H1 (cell line): ENCODE measurements around the gene DIAPH2. TPM values are rescaled to one million over a fixed set of nuclear protein-coding genes. Genes with fewer than 3 reads are reported as not detected.

Experiments used
- CTCF ChIA-PET: fragments of 300-600 bp; sonication (Branson Sonifier 250); formaldehyde crosslinking; loops from one replicate; lab custom pipeline; 2021; ENCODE audit not compliant: partially characterized antibody; lab: Charles Lee
- POLR2A ChIA-PET: fragments of 300-600 bp; sonication (Branson Sonifier 250); formaldehyde crosslinking; loops from one replicate; lab custom pipeline; 2021; ENCODE audit warnings: inconsistent platforms; ENCODE audit not compliant: partially characterized antibody; lab: Charles Lee
- DNase-seq, 2 experiments: peaks; one replicate each; pipeline versions ENCODE4 v3.0.0 to v3.0.0-alpha.2; 2010 to 2022; ENCODE audit warnings: low spot score in 2 of 2, low read depth in 1 of 2, mixed read lengths in 1 of 2
- FAIRE-seq: peaks from 2 replicates; lab custom pipeline; 2011; peaks lifted over from hg19 to GRCh38; lab: Jason Lieb, UNC
- H2AFZ ChIP-seq: 2 replicates; pipeline ENCODE4 v1.8.1; 2012; ENCODE audit warnings: low read length, inconsistent platforms
- H2AK5ac ChIP-seq: 2 replicates; pipeline ENCODE4 v1.6.1; 2013; ENCODE audit warnings: low read depth, low read length
- H2BK120ac ChIP-seq: replicated peaks from 2 replicates; pipeline ENCODE3; 2013; ENCODE audit warnings: low read depth, low read length, inconsistent platforms
- H2BK12ac ChIP-seq: 2 replicates; pipeline ENCODE4 v1.6.1; 2013; ENCODE audit warnings: low read depth, low read length
- H2BK15ac ChIP-seq: 2 replicates; pipeline ENCODE4 v1.6.1; 2013; ENCODE audit warnings: low read length
- H2BK20ac ChIP-seq: 2 replicates; pipeline ENCODE4 v1.6.1; 2013; ENCODE audit warnings: low read length
- H2BK5ac ChIP-seq: 2 replicates; pipeline ENCODE4 v1.6.1; 2013; ENCODE audit warnings: low read depth, low read length
- H3K14ac ChIP-seq: 2 replicates; pipeline ENCODE4 v1.6.1; 2013; ENCODE audit warnings: inconsistent platforms; ENCODE audit not compliant: insufficient read length
- H3K18ac ChIP-seq: 2 replicates; pipeline ENCODE4 v1.6.1; 2013; ENCODE audit warnings: low read length; ENCODE audit errors: extremely low read depth
- H3K23ac ChIP-seq: 2 replicates; pipeline ENCODE4 v1.6.1; 2013; ENCODE audit warnings: inconsistent platforms; ENCODE audit not compliant: insufficient read length
- H3K23me2 ChIP-seq: 2 replicates; pipeline ENCODE4 v1.6.1; 2013; ENCODE audit warnings: low read depth, low read length
- H3K27ac ChIP-seq: 2 replicates; pipeline ENCODE4 v1.6.1; 2011; ENCODE audit warnings: low read depth, low read length, inconsistent platforms
- H3K27me3 ChIP-seq, 4 experiments: replicated peaks in 1 of 4; 1 replicate in 1 of 4; 2 replicates in 3 of 4; pipeline versions ENCODE4 v1.6.1 to v1.8.1; 2011 to 2013; ENCODE audit warnings: low read length in 3 of 4, mild to moderate bottlenecking in 3 of 4, inconsistent platforms in 2 of 4, mixed read lengths in 2 of 4, moderate library complexity in 1 of 4; ENCODE audit not compliant: control insufficient read depth in 3 of 4, insufficient read depth in 3 of 4; ENCODE audit errors: extremely low read depth in 1 of 4
- H3K36me3 ChIP-seq, 4 experiments: 2 replicates each; pipeline versions ENCODE4 v1.6.1 to v1.8.1; 2011 to 2013; ENCODE audit warnings: mild to moderate bottlenecking in 4 of 4, low read length in 3 of 4, moderate library complexity in 2 of 4, control low read depth in 1 of 4, inconsistent platforms in 1 of 4; ENCODE audit not compliant: insufficient read depth in 4 of 4, control insufficient read depth in 2 of 4
- H3K4ac ChIP-seq: replicated peaks from 2 replicates; pipeline ENCODE3; 2013; ENCODE audit warnings: low read length, low read depth, mixed read lengths, inconsistent platforms; ENCODE audit not compliant: insufficient read length
- H3K4me1 ChIP-seq, 4 experiments: replicated peaks in 1 of 4; 1 replicate in 1 of 4; 2 replicates in 3 of 4; pipeline versions ENCODE4 v1.6.1 to v1.8.1; 2011 to 2013; ENCODE audit warnings: low read length in 3 of 4, inconsistent platforms in 2 of 4, mixed read lengths in 1 of 4; ENCODE audit not compliant: insufficient read depth in 4 of 4, control insufficient read depth in 3 of 4
- H3K4me2 ChIP-seq, 2 experiments: 2 replicates each; pipeline versions ENCODE4 v1.6.1 to v1.8.1; 2011 to 2013; ENCODE audit warnings: low read depth in 2 of 2, low read length in 2 of 2, control low read depth in 1 of 2, inconsistent platforms in 1 of 2, mild to moderate bottlenecking in 1 of 2; ENCODE audit not compliant: insufficient read depth in 1 of 2
- H3K4me3 ChIP-seq, 4 experiments: fragments of 200-600, 300-600 bp in 1 of 4; sonication (generic), shearing (Covaris generic), sonication (Bioruptor Twin) in 1 of 4; 2 replicates each; pipeline versions ENCODE4 v1.5.1 to v1.8.1; 2011 to 2016; ENCODE audit warnings: low read length in 4 of 4, low read depth in 3 of 4, control low read depth in 2 of 4, inconsistent platforms in 2 of 4, mild to moderate bottlenecking in 2 of 4, mixed read lengths in 1 of 4, moderate library complexity in 1 of 4; ENCODE audit not compliant: insufficient read depth in 2 of 4; ENCODE audit errors: extremely low read depth in 1 of 4
- H3K56ac ChIP-seq: replicated peaks from 2 replicates; pipeline ENCODE3; 2013; ENCODE audit warnings: low read depth, mild to moderate bottlenecking, mixed read lengths, low read length, inconsistent platforms; ENCODE audit not compliant: insufficient read length
- H3K79me1 ChIP-seq: 2 replicates; pipeline ENCODE4 v1.6.1; 2013; ENCODE audit warnings: low read depth, low read length, control low read depth
- H3K79me2 ChIP-seq, 2 experiments: 2 replicates each; pipeline versions ENCODE4 v1.6.1 to v1.8.1; 2012 to 2013; ENCODE audit warnings: low read length in 2 of 2, mild to moderate bottlenecking in 2 of 2, inconsistent platforms in 1 of 2; ENCODE audit not compliant: insufficient read depth in 2 of 2, control insufficient read depth in 1 of 2
- H3K9ac ChIP-seq, 4 experiments: replicated peaks in 1 of 4; 1 replicate in 1 of 4; 2 replicates in 3 of 4; pipeline versions ENCODE4 v1.6.1 to v1.8.1; 2011 to 2013; ENCODE audit warnings: low read depth in 3 of 4, low read length in 3 of 4, control low read depth in 2 of 4, mild to moderate bottlenecking in 2 of 4, moderate library complexity in 2 of 4, inconsistent platforms in 1 of 4; ENCODE audit errors: extremely low read depth in 1 of 4
- H3K9me3 ChIP-seq, 2 experiments: 2 replicates each; pipeline versions ENCODE4 v1.6.1 to v1.8.1; 2012 to 2013; ENCODE audit warnings: mild to moderate bottlenecking in 2 of 2, moderate library complexity in 2 of 2, control low read depth in 1 of 2, inconsistent platforms in 1 of 2, low read depth in 1 of 2, low read length in 1 of 2, mixed read lengths in 1 of 2; ENCODE audit not compliant: insufficient read depth in 2 of 2
- H4K20me1 ChIP-seq, 2 experiments: replicated peaks in 1 of 2; 2 replicates each; pipeline versions ENCODE3 to v1.8.1; 2011 to 2013; ENCODE audit warnings: inconsistent platforms in 2 of 2, low read length in 2 of 2, mild to moderate bottlenecking in 1 of 2; ENCODE audit not compliant: insufficient read depth in 2 of 2, control insufficient read depth in 1 of 2
- H4K5ac ChIP-seq: 2 replicates; pipeline ENCODE4 v1.6.1; 2013; ENCODE audit warnings: low read length, low read depth, mixed read lengths, inconsistent platforms; ENCODE audit not compliant: insufficient read length
- H4K8ac ChIP-seq: 2 replicates; pipeline ENCODE4 v1.8.0; 2013; ENCODE audit warnings: mild to moderate bottlenecking, moderate library complexity, low read length, inconsistent platforms; ENCODE audit not compliant: insufficient read depth; ENCODE audit errors: extremely low read depth
- H4K91ac ChIP-seq: replicated peaks from 2 replicates; pipeline ENCODE3; 2013; ENCODE audit warnings: low read length, mixed read lengths, inconsistent platforms; ENCODE audit not compliant: insufficient read length
- ATF3 ChIP-seq: IDR thresholded peaks from 2 replicates; pipeline ENCODE4 v1.6.1; 2011; ENCODE audit warnings: low read depth, mild to moderate bottlenecking, low read length; ENCODE audit not compliant: insufficient read depth
- BCL11A ChIP-seq, 2 experiments: IDR thresholded peaks; one replicate each; pipeline ENCODE4 v1.6.1; 2011; ENCODE audit warnings: low read depth in 2 of 2, low read length in 2 of 2, mild to moderate bottlenecking in 2 of 2
- CHD2 ChIP-seq: IDR thresholded peaks from 2 replicates; pipeline ENCODE4 v1.6.1; 2012; ENCODE audit warnings: low read length, improper control_type of control experiment
- EZH2 ChIP-seq: fragments of 200-600 bp; sonication (generic); IDR thresholded peaks from 2 replicates; pipeline ENCODE4 v1.7.1; 2012; ENCODE audit warnings: low read depth, mild to moderate bottlenecking, moderate library complexity, low read length, inconsistent platforms; ENCODE audit not compliant: severe bottlenecking
- FOSL1 ChIP-seq: IDR thresholded peaks from 2 replicates; pipeline ENCODE4 v1.6.1; 2011; ENCODE audit warnings: mild to moderate bottlenecking, low read depth, low read length, moderate library complexity; ENCODE audit not compliant: insufficient read depth
- KDM4A ChIP-seq: IDR thresholded peaks from one replicate; pipeline ENCODE4 v1.7.1; 2012; ENCODE audit warnings: low read depth, mild to moderate bottlenecking, moderate library complexity, low read length, inconsistent platforms; ENCODE audit not compliant: severe bottlenecking
- NRF1 ChIP-seq: IDR thresholded peaks from 2 replicates; pipeline ENCODE4 v1.6.1; 2011; ENCODE audit warnings: mild to moderate bottlenecking, low read depth, low read length, improper control_type of control experiment
- SUZ12 ChIP-seq: fragments of 200-600 bp; sonication (generic); IDR thresholded peaks from 2 replicates; pipeline ENCODE4 v1.6.1; 2012; ENCODE audit warnings: mild to moderate bottlenecking, inconsistent platforms, low read length, moderate library complexity, mixed read lengths
- TAF7 ChIP-seq: optimal IDR thresholded peaks from 2 replicates; pipeline ENCODE3; 2011; ENCODE audit warnings: low read depth, mild to moderate bottlenecking, inconsistent platforms, low read length, moderate library complexity, borderline replicate concordance
- WGBS, 2 experiments: shearing (Covaris generic) in 1 of 2; methylation state at CpG; one replicate each; pipeline versions ENCODE4 v1.1.6 to v1.1.7; 2013 to 2015; ENCODE audit warnings: low lambda C conversion rate in 2 of 2, mixed read lengths in 2 of 2, inconsistent platforms in 1 of 2, low coverage in 1 of 2, missing lambda C conversion rate in 1 of 2; ENCODE audit not compliant: insufficient replicate concordance in 2 of 2, insufficient coverage in 1 of 2, insufficient read length in 1 of 2; ENCODE audit errors: extremely low coverage in 1 of 2, missing lambda C conversion rate in 1 of 2; 5-methylcytosine and 5-hydroxymethylcytosine counted together
- polyA plus RNA-seq, 7 experiments: library from polyadenylated mRNA; depleted of rRNA in 3 of 7; stranded (reverse) in 5 of 7; unstranded in 2 of 7; fragments of >200 nt in 5 of 7; fragments of 200-250 nt in 2 of 7; gene quantifications; 1 replicate in 5 of 7; 2 replicates in 1 of 7; 4 replicates in 1 of 7; pipeline versions ENCODE4 v1.2.1 to v1.2.3, GENCODE V29; 2011 to 2013; ENCODE audit warnings: missing spikeins in 2 of 7, mixed read lengths in 2 of 7
- total RNA-seq: library from RNA; stranded (reverse); fragmentation: NEBNext Ultra II Directional; extraction: Animal tissue kit (Norgen Biotek cat#: 25700); gene quantifications from 2 replicates; pipeline ENCODE4 v1.2.1, GENCODE V29; 2021

DIAPH2 gene
- total and polyA plus RNA-seq, 2 of the 8 experiments (the other 6 are each of a cell fraction or from before 2014, with no cell fraction given) = 4.4 to 24.3 TPM

GRCh38 chrX:97637289-97637688, 952.6 kb downstream of the DIAPH2 start:
- CTCF ChIA-PET = interaction anchor here (1.0 kb wide), 2 partner anchors 16 to 21 kb away, joined by 3 to 4 read pairs; no protein-coding TSS in a partner anchor
- Histone ChIP-seq H2BK12ac (no peak overlapping the region), H3K79me1 (no peaks in the 10 kb centered on the region), H3K27ac (no peak overlapping the region), H3K4me1 (peaks cover 2 to 9% (median 4%) of the 10 kb centered on the region in 4 experiments; a peak in 5 of 7 replicates), H3K9ac (no peak overlapping the region), H3K4me2 (no peak overlapping the region), H3K23ac (no peak overlapping the region), H3K14ac (no peak overlapping the region), H2AK5ac (no peak overlapping the region), H2BK20ac (no peak overlapping the region), H2BK15ac (no peak overlapping the region), H4K91ac (no peak overlapping the region), H3K9me3 (no peaks in the 10 kb centered on the region), H2BK120ac (no peak overlapping the region), H3K23me2 (no peaks in the 10 kb centered on the region), H3K79me2 (no peaks in the 10 kb centered on the region), H3K56ac (no peak overlapping the region), H2BK5ac (no peak overlapping the region), H2AFZ (no peak overlapping the region), H3K18ac (no peak overlapping the region), H4K5ac (no peak overlapping the region), H3K36me3 (no peaks in the 10 kb centered on the region), H3K27me3 (no peaks in the 10 kb centered on the region), H3K4me3 (no peak overlapping the region), H4K8ac (no peak overlapping the region), H4K20me1 (no peaks in the 10 kb centered on the region), H3K4ac (no peak overlapping the region)
- 86% methylated on average over 1 of the region's 2 CpGs; no CpG with 5 or more reads in 1 of the 2 experiments for WGBS, 2 experiments
- FAIRE-seq (no peak), DNase-seq (no peak)
- TF ChIP-seq EZH2 (no peak), TAF7 (no peak), ATF3 (no peak), NRF1 (no peak), SUZ12 (no peak), KDM4A (no peak), CHD2 (no peak), FOSL1 (no peak), BCL11A (IDR thresholded peaks at IDR 0.05; ENCODE audit: low read depth in 2 of 2, low read length in 2 of 2) (no peak)
- POLR2A ChIA-PET = no interaction called here
